ENCODE data around the gene CANT1.
"Not testable (repeated sequence)": the region's sequence is repeated elsewhere in the genome, so short reads cannot be mapped to it uniquely, and the experiment has no call there.

The CANT1 gene

GRCh38 chr17:78965491-78965924 is 44.1 kb downstream of the CANT1 start:
- H3K4me3 ChIP-seq (ENCODE audit: low read depth, low read length), result no peak overlapping the region
- no peak for DNase-seq (ENCODE audit: low read depth)
- no peak for TF ChIP-seq CTCF (IDR thresholded peaks at IDR 0.05; ENCODE audit: low read depth, low read length, missing control alignments)

- H3K4me3 ChIP-seq (ENCODE audit: low read depth, low read length), result no peak overlapping the region
- TF ChIP-seq CTCF (IDR thresholded peaks at IDR 0.05; ENCODE audit: low read depth, low read length, missing control alignments), result no peak
- DNase-seq (ENCODE audit: low read depth), result no peak
Observed at GRCh38 chr17:78963378-78963777, 46.2 kb downstream of the CANT1 start.

- not testable (repeated sequence) for DNase-seq (ENCODE audit: low read depth); H3K4me3 ChIP-seq (ENCODE audit: low read depth, low read length)
Observed at GRCh38 chr17:78962984-78963348, 46.6 kb downstream of the CANT1 start.

- no peak overlapping the region for H3K4me3 ChIP-seq (ENCODE audit: low read depth, low read length)
- no peak for DNase-seq (ENCODE audit: low read depth)
- no peak for TF ChIP-seq CTCF (IDR thresholded peaks at IDR 0.05; ENCODE audit: low read depth, low read length, missing control alignments)
Observed at GRCh38 chr17:78962345-78962983, 47.1 kb downstream of the CANT1 start.

GRCh38 chr17:78961571-78961970 is 48.0 kb downstream of the CANT1 start:
- TF ChIP-seq CTCF (IDR thresholded peaks at IDR 0.05; ENCODE audit: low read depth, low read length, missing control alignments), result no peak
- H3K4me3 ChIP-seq (ENCODE audit: low read depth, low read length), result no peak overlapping the region
- no peak for DNase-seq (ENCODE audit: low read depth)

GRCh38 chr17:78960928-78961327 is 48.6 kb downstream of the CANT1 start:
- H3K4me3 ChIP-seq (ENCODE audit: low read depth, low read length), result no peak overlapping the region
- no peak for TF ChIP-seq CTCF (IDR thresholded peaks at IDR 0.05; ENCODE audit: low read depth, low read length, missing control alignments)
- DNase-seq (ENCODE audit: low read depth), result no peak

- no peak overlapping the region for H3K4me3 ChIP-seq (ENCODE audit: low read depth, low read length)
- no peak for TF ChIP-seq CTCF (IDR thresholded peaks at IDR 0.05; ENCODE audit: low read depth, low read length, missing control alignments)
- DNase-seq (ENCODE audit: low read depth), result no peak
Observed at GRCh38 chr17:78959803-78960202, 49.8 kb downstream of the CANT1 start.
